Coronary artery (tissue), 2 donors: Measurements from ENCODE around the gene CLCA2.

Experiments
- DNase-seq: peaks from one replicate; pipeline ENCODE4 v3.0.0-alpha.2; 2017; ENCODE audit warnings: low spot score
- H3K27ac ChIP-seq, 2 donors: fragments of 200-600 bp; sonication (generic); one replicate each; pipeline ENCODE4 v1.5.1; 2016 to 2019
- H3K4me3 ChIP-seq: fragments of 200-600 bp; sonication (generic); 2 replicates; pipeline ENCODE4 v1.5.1; 2016; ENCODE audit warnings: mild to moderate bottlenecking, moderate library complexity
- CTCF ChIP-seq: fragments of 200-600 bp; sonication (generic); IDR thresholded peaks from one replicate; pipeline ENCODE4 v1.5.1; 2019; ENCODE audit warnings: antibody characterized with exemption

CLCA2 gene

GRCh38 chr1:86470859-86471258 is 46.9 kb downstream of the CLCA2 start:
- no peak overlapping the region for H3K4me3 ChIP-seq
- TF ChIP-seq CTCF: no peak
- H3K27ac ChIP-seq: no peak overlapping the region
- DNase-seq: no peak

- no peak for TF ChIP-seq CTCF
- Histone ChIP-seq H3K4me3 (no peak overlapping the region), H3K27ac (no peak overlapping the region)
- DNase-seq: no peak
These were observed 47.3 kb downstream of the CLCA2 start for GRCh38 chr1:86471291-86471690.

- Histone ChIP-seq H3K27ac (no peak overlapping the region), H3K4me3 (no peak overlapping the region)
- no peak for DNase-seq
- TF ChIP-seq CTCF: no peak
These were observed 48.2 kb downstream of the CLCA2 start for GRCh38 chr1:86472152-86472551.

GRCh38 chr1:86472767-86473166 is 48.8 kb downstream of the CLCA2 start:
- TF ChIP-seq CTCF: no peak
- DNase-seq: no peak
- no peak overlapping the region for H3K27ac ChIP-seq
- H3K4me3 ChIP-seq: no peak overlapping the region

- no peak overlapping the region for H3K27ac ChIP-seq
- H3K4me3 ChIP-seq: no peak overlapping the region
- TF ChIP-seq CTCF: no peak
- no peak for DNase-seq
These were observed 53.3 kb downstream of the CLCA2 start for GRCh38 chr1:86477256-86477655.

- DNase-seq: no peak
- H3K4me3 ChIP-seq: no peak overlapping the region
- TF ChIP-seq CTCF: no peak
- no peak overlapping the region for H3K27ac ChIP-seq
These were observed 53.7 kb downstream of the CLCA2 start for GRCh38 chr1:86477682-86478081.

- DNase-seq: no peak
- Histone ChIP-seq H3K27ac (no peak overlapping the region), H3K4me3 (no peak overlapping the region)
- no peak for TF ChIP-seq CTCF
These were observed 54.6 kb downstream of the CLCA2 start for GRCh38 chr1:86478416-86479156.
